Transverse colon (tissue), 4 donors: ENCODE measurements around the gene VAV2. TPM values are rescaled to one million over a fixed set of nuclear protein-coding genes. Genes with fewer than 3 reads are reported as not detected.

ENCODE experiments used
- DNase-seq: peaks from one replicate; pipeline ENCODE4 v3.0.0-alpha.2; 2019
- H3K27ac ChIP-seq, 4 donors: fragments of 200-600 bp; sonication (generic); 2 replicates each; pipeline ENCODE4 v1.5.1; 2016 to 2018; ENCODE audit warnings: inconsistent platforms in 4 of 4
- H3K27me3 ChIP-seq: fragments of 200-600 bp; sonication (generic); 2 replicates; pipeline ENCODE4 v1.5.1; 2017; ENCODE audit warnings: inconsistent platforms
- H3K36me3 ChIP-seq, 4 donors: fragments of 200-600 bp; sonication (generic); 2 replicates each; pipeline ENCODE4 v1.5.1; 2017 to 2019; ENCODE audit warnings: inconsistent platforms in 4 of 4
- H3K4me1 ChIP-seq, 4 donors: fragments of 200-600 bp; sonication (generic); 2 replicates each; pipeline ENCODE4 v1.5.1; 2017 to 2020; ENCODE audit warnings: inconsistent platforms in 4 of 4
- H3K4me3 ChIP-seq, 4 donors: fragments of 200-600 bp; sonication (generic); 1 replicate in 1 of 4; 2 replicates in 3 of 4; pipeline versions ENCODE4 v1.5.1 to v1.6.1; 2017 to 2019; ENCODE audit warnings: inconsistent platforms in 4 of 4
- H3K9me3 ChIP-seq, 2 donors: fragments of 200-600 bp; sonication (generic); 2 replicates each; pipeline ENCODE4 v1.5.1; 2017 to 2019; ENCODE audit warnings: inconsistent platforms in 2 of 2
- CTCF ChIP-seq, 5 experiments: fragments of 200-600 bp in 3 of 5; fragments of 450-650 bp in 2 of 5; sonication (generic) in 3 of 5; IDR thresholded peaks; 1 replicate in 2 of 5; 2 replicates in 3 of 5; pipeline ENCODE4 v1.5.1; 2016 to 2017; ENCODE audit warnings: antibody characterized with exemption in 5 of 5, inconsistent platforms in 3 of 5, mild to moderate bottlenecking in 2 of 5, moderate library complexity in 1 of 5
- EP300 ChIP-seq: sonication (generic); formaldehyde crosslinking; IDR thresholded peaks from one replicate; pipeline ENCODE4 v1.6.1; 2017; ENCODE audit warnings: antibody characterized with exemption, low read depth
- POLR2A ChIP-seq: fragments of 450-650 bp; IDR thresholded peaks from one replicate; pipeline ENCODE4 v1.6.1; 2016; ENCODE audit warnings: antibody characterized with exemption, mild to moderate bottlenecking, moderate library complexity
- POLR2AphosphoS5 ChIP-seq, 3 donors: sonication (generic); formaldehyde crosslinking; IDR thresholded peaks; one replicate each; pipeline ENCODE4 v1.6.1; 2016; ENCODE audit warnings: antibody characterized with exemption in 3 of 3
- WGBS, 2 donors: methylation state at CpG; one replicate each; pipeline ENCODE4 v1.1.5; 2018; ENCODE audit warnings: low coverage in 1 of 2; 5-methylcytosine and 5-hydroxymethylcytosine counted together
- in situ Hi-C, 4 donors: fragments of 200-750 bp; cut with MboI; loops; one replicate each; pipeline versions ENCODE4 v1.15.0 to v1.15.1; 2017; ENCODE audit warnings: low sequenced_read_pairs in 3 of 4, low pct_ligation_motif_present in 1 of 4, low pct_unique_long_range_greater_than_20kb in 1 of 4
- intact Hi-C: fragments of 100-400 bp; cut with DNase I; formaldehyde crosslinking; loops from one replicate; pipeline ENCODE4 v1.15.1; 2023; ENCODE audit warnings: low total_unique reads
- total RNA-seq, 4 donors: library from RNA; depleted of rRNA; stranded (reverse); fragments of >200 nt; gene quantifications; one replicate each; pipeline ENCODE4 v1.1.0, GENCODE V29; 2016

The VAV2 gene
- total RNA-seq, 4 donors from 2014 or later = 8.2 to 52.4 (median 24.5) TPM

DNA sequence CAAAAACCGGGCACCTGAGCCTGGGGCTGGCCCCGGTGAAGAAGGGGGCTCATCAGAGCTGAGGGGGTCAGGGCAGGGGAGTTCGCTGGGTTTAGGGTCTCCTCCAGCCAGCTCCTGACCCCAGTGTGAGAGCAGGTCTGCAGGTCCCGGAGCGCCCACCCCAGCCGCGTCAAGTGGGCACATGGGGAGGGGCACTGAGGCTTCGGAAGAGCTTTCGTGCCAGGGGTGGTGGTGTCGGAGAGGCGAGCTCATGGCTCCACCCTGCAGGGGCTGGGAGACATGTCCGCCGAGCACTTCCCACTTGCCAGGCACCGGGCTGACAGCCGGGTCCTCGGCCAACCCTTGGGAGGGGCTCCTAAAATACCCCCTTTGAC lies 13.2 kb downstream of the VAV2 start:
- WGBS, 2 donors = 68% methylated on average over 14 of the region's 16 CpGs; no CpG with 5 or more reads in 1 of the 2 donors
- Histone ChIP-seq H3K4me3 (peak overlapping the region in 1 of 4 donors; percentile 20), H3K36me3 (no peaks in the 10 kb centered on the region), H3K4me1 (peaks cover 5 to 21% (median 12%) of the 10 kb centered on the region in 4 donors), H3K9me3 (no peaks in the 10 kb centered on the region), H3K27ac (peak overlapping the region; percentile 0 to 57 (median 19)), H3K27me3 (no peaks in the 10 kb centered on the region)
- in situ Hi-C loops = no loop called here
- DNase-seq = no peak
- intact Hi-C loops = no loop called here
- TF ChIP-seq EP300 (no peak), CTCF (IDR thresholded peaks at IDR 0.05) (no peak), POLR2A (no peak), POLR2AphosphoS5 (IDR thresholded peaks at IDR 0.05) (no peak)

DNA sequence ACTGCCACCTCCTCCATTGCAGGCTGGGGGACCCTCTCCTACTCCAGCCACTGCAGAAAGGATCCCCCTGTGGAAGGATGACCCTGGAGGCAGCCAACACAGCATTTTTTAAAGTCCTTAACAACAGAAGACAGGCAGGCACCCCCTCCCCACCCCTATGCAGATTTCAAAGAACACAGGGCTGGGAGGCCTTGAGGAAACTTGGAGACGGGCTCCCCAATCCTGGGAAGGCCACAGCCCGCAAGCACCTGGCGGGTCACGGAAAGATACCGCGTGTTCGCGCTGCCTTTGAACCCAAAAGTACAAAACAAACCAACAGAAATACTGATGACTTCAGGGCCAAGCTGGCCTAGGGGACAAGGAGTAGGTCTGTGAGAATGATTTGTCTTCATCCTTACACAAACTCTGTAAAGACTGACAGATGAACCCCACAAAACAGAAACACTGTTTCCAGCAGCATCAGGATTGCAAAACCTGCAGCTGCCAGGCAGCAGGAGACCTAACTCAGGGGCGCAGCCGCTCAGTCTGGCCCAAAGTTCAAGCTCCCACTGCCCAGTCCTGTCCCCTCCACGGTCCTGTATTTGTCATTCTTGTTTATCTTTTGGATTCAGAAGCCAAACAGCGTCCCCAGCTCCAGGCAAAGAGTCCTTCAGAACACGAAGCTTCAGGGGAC lies 13.8 kb downstream of the VAV2 start:
- Histone ChIP-seq H3K36me3 (no peaks in the 10 kb centered on the region), H3K9me3 (no peaks in the 10 kb centered on the region), H3K27ac (peak overlapping the region in 2 of 4 donors; percentile 34 to 57), H3K4me3 (no peak overlapping the region), H3K4me1 (peaks cover 6 to 27% (median 17%) of the 10 kb centered on the region in 4 donors), H3K27me3 (no peaks in the 10 kb centered on the region)
- in situ Hi-C loops (no loop called here), intact Hi-C loops (no loop called here)
- WGBS, 2 donors = 84% methylated on average over 13 of the region's 13 CpGs; no CpG with 5 or more reads in 1 of the 2 donors
- TF ChIP-seq EP300 (no peak), CTCF (IDR thresholded peaks at IDR 0.05) (no peak), POLR2AphosphoS5 (IDR thresholded peaks at IDR 0.05) (no peak), POLR2A (no peak)
- no peak for DNase-seq

- no peak for TF ChIP-seq EP300
- TF ChIP-seq POLR2AphosphoS5 (IDR thresholded peaks at IDR 0.05) = no peak
- TF ChIP-seq CTCF (IDR thresholded peaks at IDR 0.05) = no peak
- no peak for TF ChIP-seq POLR2A
- Histone ChIP-seq H3K9me3 (no peaks in the 10 kb centered on the region), H3K27me3 (no peaks in the 10 kb centered on the region), H3K4me1 (peaks cover 13 to 34% (median 23%) of the 10 kb centered on the region in 4 donors), H3K27ac (no peak overlapping the region), H3K36me3 (no peaks in the 10 kb centered on the region), H3K4me3 (no peak overlapping the region)
- intact Hi-C loops (no loop called here), in situ Hi-C loops (no loop called here)
- WGBS, 2 donors = 93% methylated on average over 25 of the region's 26 CpGs; no CpG with 5 or more reads in 1 of the 2 donors
- no peak for DNase-seq
Observed at GRCh38 chr9:133977421-133978201, 14.5 kb downstream of the VAV2 start.

DNA sequence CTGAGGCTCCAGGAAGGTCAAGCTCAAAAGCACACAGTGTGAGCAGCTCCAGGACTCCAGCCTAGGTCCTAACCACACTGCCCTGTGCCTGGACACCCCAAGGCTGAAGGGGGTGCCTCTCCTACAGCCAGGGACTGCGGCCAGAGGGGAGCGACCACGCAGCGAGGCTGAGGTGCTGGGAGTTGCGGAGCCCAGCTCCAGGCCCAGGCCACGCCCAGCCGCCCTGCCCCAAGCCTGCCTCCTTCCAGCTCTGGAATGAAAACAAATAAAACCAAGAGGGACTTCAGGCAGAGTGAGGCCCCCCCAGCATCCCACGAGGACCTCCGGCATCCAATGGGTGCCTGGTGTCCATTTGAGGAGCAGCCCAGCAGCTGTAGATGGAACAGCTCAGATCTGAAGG lies 15.2 kb downstream of the VAV2 start:
- Histone ChIP-seq H3K27ac (no peak overlapping the region), H3K4me3 (no peak overlapping the region), H3K4me1 (peaks cover 20 to 40% (median 28%) of the 10 kb centered on the region in 4 donors), H3K9me3 (no peaks in the 10 kb centered on the region), H3K36me3 (no peaks in the 10 kb centered on the region), H3K27me3 (no peaks in the 10 kb centered on the region)
- no peak for DNase-seq
- WGBS, 2 donors = 94% methylated on average over 9 of the region's 9 CpGs; no CpG with 5 or more reads in 1 of the 2 donors
- TF ChIP-seq POLR2AphosphoS5 (IDR thresholded peaks at IDR 0.05) (no peak), POLR2A (no peak), EP300 (no peak), CTCF (IDR thresholded peaks at IDR 0.05) (no peak)
- intact Hi-C loops (no loop called here), in situ Hi-C loops (no loop called here)
